Iris pigment epithelial cell (primary cell): Measurements from ENCODE around the gene NARS2.
"Not testable (repeated sequence)": the region's sequence is repeated elsewhere in the genome, so short reads cannot be mapped to it uniquely, and the experiment has no call there.

Experiments used
- DNase-seq: peaks from one replicate; pipeline ENCODE4 v3.0.0-alpha.2; 2011; ENCODE audit warnings: low read depth

Gene NARS2

GRCh38 chr11:78576549-78577097 is 2.0 kb upstream of the NARS2 start:
- DNase-seq = no peak

GRCh38 chr11:78575478-78575877 is 814 bp upstream of the NARS2 start:
- DNase-seq = no peak

GRCh38 chr11:78573681-78574080 is 983 bp downstream of the NARS2 start:
- DNase-seq = no peak

GRCh38 chr11:78573271-78573670 is 1.4 kb downstream of the NARS2 start:
- no peak for DNase-seq

GRCh38 chr11:78572394-78572793 is 2.3 kb downstream of the NARS2 start:
- DNase-seq = no peak

GRCh38 chr11:78570031-78570430 is 4.6 kb downstream of the NARS2 start:
- no peak for DNase-seq

- DNase-seq = peak; percentile 72
Measured at GRCh38 chr11:78567209-78567608, 7.5 kb downstream of the NARS2 start.

- DNase-seq = peak; percentile 71
Measured at GRCh38 chr11:78564490-78565467, 9.9 kb downstream of the NARS2 start.

- not testable (repeated sequence) for DNase-seq
Measured at GRCh38 chr11:78564037-78564436, 10.6 kb downstream of the NARS2 start.

GRCh38 chr11:78563090-78563489 is 11.6 kb downstream of the NARS2 start:
- not testable (repeated sequence) for DNase-seq

GRCh38 chr11:78562398-78562797 is 12.3 kb downstream of the NARS2 start:
- DNase-seq = peak; percentile 72

- peak; percentile 45 for DNase-seq
Measured at GRCh38 chr11:78560826-78561484, 13.7 kb downstream of the NARS2 start.

- DNase-seq = no peak
Measured at GRCh38 chr11:78560153-78560552, 14.5 kb downstream of the NARS2 start.

GRCh38 chr11:78557236-78557635 is 17.4 kb downstream of the NARS2 start:
- DNase-seq = no peak

GRCh38 chr11:78555592-78555991 is 19.1 kb downstream of the NARS2 start:
- no peak for DNase-seq

- no peak for DNase-seq
Measured at GRCh38 chr11:78552881-78553280, 21.8 kb downstream of the NARS2 start.

- DNase-seq = not testable (repeated sequence)
Measured at GRCh38 chr11:78552139-78552538, 22.5 kb downstream of the NARS2 start.

- no peak for DNase-seq
Measured at GRCh38 chr11:78551066-78551465, 23.6 kb downstream of the NARS2 start.

- DNase-seq = no peak
Measured at GRCh38 chr11:78549624-78550409, 24.8 kb downstream of the NARS2 start.

- no peak for DNase-seq
Measured at GRCh38 chr11:78548911-78549590, 25.6 kb downstream of the NARS2 start.

GRCh38 chr11:78547931-78548705 is 26.5 kb downstream of the NARS2 start:
- DNase-seq = no peak
